HEK293 (cell line): ENCODE results near the gene DCAF7.

Source experiments
- CTCF ChIA-PET: fragments of 350-600 bp; formaldehyde crosslinking; extraction: SDS; loops from one replicate; lab custom pipeline; 2021; ENCODE audit warnings: antibody characterized with exemption; lab: Yijun Ruan, JAX
- POLR2A ChIA-PET: fragments of 300-600 bp; formaldehyde crosslinking; extraction: SDS; loops from one replicate; lab custom pipeline; 2020; ENCODE audit warnings: antibody characterized with exemption, inconsistent platforms; lab: Yijun Ruan, JAX
- H3K27ac ChIP-seq: fragments of 200-500 bp; sonication (Bioruptor generic); 2 replicates; pipeline ENCODE4 v1.5.1; 2014; ENCODE audit warnings: low read depth, low read length, control low read depth, inconsistent platforms; ENCODE audit errors: extremely low read depth
- H3K36me3 ChIP-seq, 2 experiments: fragments of 200-500 bp in 1 of 2; sonication (Bioruptor generic) in 1 of 2; 1 replicate in 1 of 2; 2 replicates in 1 of 2; pipeline ENCODE4 v1.5.1; 2014 to 2017; ENCODE audit warnings: inconsistent platforms in 2 of 2, low read length in 2 of 2; ENCODE audit not compliant: control insufficient read depth in 2 of 2, insufficient read depth in 1 of 2
- H3K4me1 ChIP-seq: fragments of 200-500 bp; sonication (Bioruptor generic); 2 replicates; pipeline ENCODE4 v1.5.1; 2014; ENCODE audit warnings: mild to moderate bottlenecking, low read length, inconsistent platforms; ENCODE audit not compliant: control insufficient read depth, insufficient read depth
- H3K4me3 ChIP-seq: 2 replicates; pipeline ENCODE4 v1.5.1; 2011; ENCODE audit warnings: low read depth, mild to moderate bottlenecking, control low read depth, low read length, moderate library complexity
- H3K9me3 ChIP-seq: fragments of 200-500 bp; sonication (Bioruptor generic); 2 replicates; pipeline ENCODE4 v1.5.1; 2014; ENCODE audit warnings: low read depth, low read length, inconsistent platforms; ENCODE audit not compliant: control insufficient read depth, insufficient read depth
- GLIS2 ChIP-seq: fragments of 450-650 bp; formaldehyde crosslinking; IDR thresholded peaks from 2 replicates; pipeline ENCODE4 v1.5.1; 2016; ENCODE audit warnings: missing biosample characterization, missing genetic modification characterization
- HOXD13 ChIP-seq: sonication (generic); formaldehyde crosslinking; IDR thresholded peaks from 2 replicates; pipeline ENCODE4 v1.8.0; 2022; ENCODE audit warnings: missing genetic modification reagents, borderline replicate concordance
- PRDM4 ChIP-seq: fragments of 450-650 bp; formaldehyde crosslinking; IDR thresholded peaks from 2 replicates; pipeline ENCODE4 v1.5.1; 2017; ENCODE audit warnings: missing biosample characterization, missing genetic modification characterization
- SETDB1 ChIP-seq: IDR thresholded peaks from one replicate; pipeline ENCODE4 v1.6.1; 2017; ENCODE audit warnings: mild to moderate bottlenecking, low read length, moderate library complexity, mixed read lengths; ENCODE audit not compliant: insufficient read length
- TRIM28 ChIP-seq: IDR thresholded peaks from 2 replicates; pipeline ENCODE4 v1.6.1; 2011; ENCODE audit warnings: low read length, control low read depth, borderline replicate concordance
- ZNF266 ChIP-seq: fragments of 450-650 bp; formaldehyde crosslinking; IDR thresholded peaks from 2 replicates; pipeline ENCODE4 v1.5.1; 2016; ENCODE audit warnings: missing biosample characterization, missing genetic modification characterization, low read depth
- ZNF280D ChIP-seq: fragments of 450-650 bp; formaldehyde crosslinking; IDR thresholded peaks from 2 replicates; pipeline ENCODE4 v1.5.1; 2016; ENCODE audit warnings: missing biosample characterization, missing genetic modification characterization
- ZNF423 ChIP-seq: fragments of 450-650 bp; formaldehyde crosslinking; IDR thresholded peaks from 2 replicates; pipeline ENCODE4 v1.5.1; 2016; ENCODE audit warnings: missing biosample characterization, missing genetic modification characterization
- ZNF501 ChIP-seq: fragments of 450-650 bp; formaldehyde crosslinking; IDR thresholded peaks from 2 replicates; pipeline ENCODE4 v1.5.1; 2016; ENCODE audit warnings: missing biosample characterization, missing genetic modification characterization
- ZNF514 ChIP-seq: fragments of 450-650 bp; formaldehyde crosslinking; IDR thresholded peaks from 2 replicates; pipeline ENCODE4 v1.5.1; 2016; ENCODE audit warnings: missing biosample characterization, missing genetic modification characterization
- ZNF571 ChIP-seq: fragments of 450-650 bp; formaldehyde crosslinking; IDR thresholded peaks from 2 replicates; pipeline ENCODE4 v1.5.0; 2017; ENCODE audit warnings: missing biosample characterization, missing genetic modification characterization
- ZNF585B ChIP-seq: fragments of 450-650 bp; formaldehyde crosslinking; IDR thresholded peaks from 2 replicates; pipeline ENCODE4 v1.5.1; 2016; ENCODE audit warnings: missing biosample characterization, missing genetic modification characterization
- ZNF624 ChIP-seq: fragments of 450-650 bp; formaldehyde crosslinking; IDR thresholded peaks from 2 replicates; pipeline ENCODE4 v1.5.1; 2017; ENCODE audit warnings: missing biosample characterization, missing genetic modification characterization
- ZNF626 ChIP-seq: fragments of 450-650 bp; sonication (Bioruptor Pico); formaldehyde crosslinking; IDR thresholded peaks from 2 replicates; pipeline ENCODE4 v1.5.1; 2018; ENCODE audit warnings: missing biosample characterization, missing genetic modification characterization, inconsistent platforms
- ZNF658 ChIP-seq: fragments of 450-650 bp; formaldehyde crosslinking; IDR thresholded peaks from 2 replicates; pipeline ENCODE4; 2016; ENCODE audit warnings: missing biosample characterization, missing genetic modification characterization
- ZNF76 ChIP-seq: fragments of 450-650 bp; formaldehyde crosslinking; IDR thresholded peaks from 2 replicates; pipeline ENCODE4; 2016; ENCODE audit warnings: low read depth, missing biosample characterization, missing genetic modification characterization, borderline replicate concordance
- ZNF791 ChIP-seq: fragments of 450-650 bp; formaldehyde crosslinking; IDR thresholded peaks from 2 replicates; pipeline ENCODE4 v1.5.1; 2016; ENCODE audit warnings: missing biosample characterization, missing genetic modification characterization
- ZNF830 ChIP-seq: fragments of 450-650 bp; IDR thresholded peaks from 2 replicates; pipeline ENCODE4 v1.5.0; 2018; ENCODE audit warnings: missing biosample characterization, missing genetic modification characterization, low read depth, mild to moderate bottlenecking, moderate library complexity
- TF ChIP-seq, protein P1 (sequence below): fragments of 450-650 bp; formaldehyde crosslinking; IDR thresholded peaks from 2 replicates; pipeline ENCODE4 v1.5.0; 2017; ENCODE audit warnings: missing biosample characterization, missing genetic modification characterization, borderline replicate concordance
- TF ChIP-seq, protein P2 (sequence below): fragments of 450-650 bp; formaldehyde crosslinking; IDR thresholded peaks from 2 replicates; pipeline ENCODE4 v1.5.1; 2016; ENCODE audit warnings: missing biosample characterization, missing genetic modification characterization, borderline replicate concordance

The DCAF7 gene

DNA sequence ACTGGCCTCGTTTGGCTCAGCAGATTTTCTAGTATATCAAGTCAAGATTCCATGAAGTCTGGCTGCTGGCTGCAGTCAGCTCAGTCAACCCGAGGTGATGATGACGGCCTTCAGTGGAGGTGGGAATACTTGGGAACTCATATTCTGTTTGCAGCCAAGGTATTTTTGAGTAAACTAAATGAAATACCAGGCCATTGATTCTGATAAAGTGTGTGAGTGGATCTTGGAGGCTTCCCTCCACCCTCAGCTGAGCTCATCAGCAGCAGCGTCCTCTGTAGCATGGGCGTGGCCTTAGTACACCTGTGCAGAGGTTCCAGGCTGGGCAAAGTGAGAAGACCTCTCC lies 28.5 kb downstream of the DCAF7 start:
- Histone ChIP-seq H3K27ac (no peak overlapping the region), H3K9me3 (no peaks in the 10 kb centered on the region), H3K36me3 (peaks cover 27 to 62% of the 10 kb centered on the region in 2 experiments), H3K4me3 (no peak overlapping the region), H3K4me1 (no peaks in the 10 kb centered on the region)
- POLR2A ChIA-PET: no interaction called here
- TF ChIP-seq GLIS2 (tag by site-specific recombination): no peak
- no peak for TF ChIP-seq ZNF585B
- TF ChIP-seq ZNF501 (tag by site-specific recombination): no peak
- TF ChIP-seq ZNF266 (tag by site-specific recombination): no peak
- TF ChIP-seq PRDM4: no peak
- no peak for TF ChIP-seq SETDB1
- no peak for TF ChIP-seq ZNF830
- TF ChIP-seq ZNF791 (tag by site-specific recombination): no peak
- no peak for TF ChIP-seq ZNF658 (tag by site-specific recombination)
- TF ChIP-seq, all 188 proteins: peak for 0
- CTCF ChIA-PET: interaction anchor here (1.0 to 1.5 kb wide), 2 partner anchors 27 to 134 kb away, joined by 3 to 4 read pairs; no protein-coding TSS in a partner anchor

- H3K27ac ChIP-seq: no peak overlapping the region
- peaks cover 27 to 71% of the 10 kb centered on the region in 2 experiments for H3K36me3 ChIP-seq
- H3K4me3 ChIP-seq: no peak overlapping the region
- TF ChIP-seq, protein P1, sequence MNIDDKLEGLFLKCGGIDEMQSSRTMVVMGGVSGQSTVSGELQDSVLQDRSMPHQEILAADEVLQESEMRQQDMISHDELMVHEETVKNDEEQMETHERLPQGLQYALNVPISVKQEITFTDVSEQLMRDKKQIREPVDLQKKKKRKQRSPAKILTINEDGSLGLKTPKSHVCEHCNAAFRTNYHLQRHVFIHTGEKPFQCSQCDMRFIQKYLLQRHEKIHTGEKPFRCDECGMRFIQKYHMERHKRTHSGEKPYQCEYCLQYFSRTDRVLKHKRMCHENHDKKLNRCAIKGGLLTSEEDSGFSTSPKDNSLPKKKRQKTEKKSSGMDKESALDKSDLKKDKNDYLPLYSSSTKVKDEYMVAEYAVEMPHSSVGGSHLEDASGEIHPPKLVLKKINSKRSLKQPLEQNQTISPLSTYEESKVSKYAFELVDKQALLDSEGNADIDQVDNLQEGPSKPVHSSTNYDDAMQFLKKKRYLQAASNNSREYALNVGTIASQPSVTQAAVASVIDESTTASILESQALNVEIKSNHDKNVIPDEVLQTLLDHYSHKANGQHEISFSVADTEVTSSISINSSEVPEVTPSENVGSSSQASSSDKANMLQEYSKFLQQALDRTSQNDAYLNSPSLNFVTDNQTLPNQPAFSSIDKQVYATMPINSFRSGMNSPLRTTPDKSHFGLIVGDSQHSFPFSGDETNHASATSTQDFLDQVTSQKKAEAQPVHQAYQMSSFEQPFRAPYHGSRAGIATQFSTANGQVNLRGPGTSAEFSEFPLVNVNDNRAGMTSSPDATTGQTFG (tag by site-specific recombination): no peak
- TF ChIP-seq TRIM28 (no peak), ZNF76 (tag by site-specific recombination) (no peak), ZNF514 (no peak), ZNF571 (no peak), ZNF423 (tag by site-specific recombination) (no peak), ZNF280D (tag by site-specific recombination) (no peak), HOXD13 (no peak), ZNF624 (tag by site-specific recombination) (no peak), ZNF626 (no peak)
- TF ChIP-seq, protein P2, sequence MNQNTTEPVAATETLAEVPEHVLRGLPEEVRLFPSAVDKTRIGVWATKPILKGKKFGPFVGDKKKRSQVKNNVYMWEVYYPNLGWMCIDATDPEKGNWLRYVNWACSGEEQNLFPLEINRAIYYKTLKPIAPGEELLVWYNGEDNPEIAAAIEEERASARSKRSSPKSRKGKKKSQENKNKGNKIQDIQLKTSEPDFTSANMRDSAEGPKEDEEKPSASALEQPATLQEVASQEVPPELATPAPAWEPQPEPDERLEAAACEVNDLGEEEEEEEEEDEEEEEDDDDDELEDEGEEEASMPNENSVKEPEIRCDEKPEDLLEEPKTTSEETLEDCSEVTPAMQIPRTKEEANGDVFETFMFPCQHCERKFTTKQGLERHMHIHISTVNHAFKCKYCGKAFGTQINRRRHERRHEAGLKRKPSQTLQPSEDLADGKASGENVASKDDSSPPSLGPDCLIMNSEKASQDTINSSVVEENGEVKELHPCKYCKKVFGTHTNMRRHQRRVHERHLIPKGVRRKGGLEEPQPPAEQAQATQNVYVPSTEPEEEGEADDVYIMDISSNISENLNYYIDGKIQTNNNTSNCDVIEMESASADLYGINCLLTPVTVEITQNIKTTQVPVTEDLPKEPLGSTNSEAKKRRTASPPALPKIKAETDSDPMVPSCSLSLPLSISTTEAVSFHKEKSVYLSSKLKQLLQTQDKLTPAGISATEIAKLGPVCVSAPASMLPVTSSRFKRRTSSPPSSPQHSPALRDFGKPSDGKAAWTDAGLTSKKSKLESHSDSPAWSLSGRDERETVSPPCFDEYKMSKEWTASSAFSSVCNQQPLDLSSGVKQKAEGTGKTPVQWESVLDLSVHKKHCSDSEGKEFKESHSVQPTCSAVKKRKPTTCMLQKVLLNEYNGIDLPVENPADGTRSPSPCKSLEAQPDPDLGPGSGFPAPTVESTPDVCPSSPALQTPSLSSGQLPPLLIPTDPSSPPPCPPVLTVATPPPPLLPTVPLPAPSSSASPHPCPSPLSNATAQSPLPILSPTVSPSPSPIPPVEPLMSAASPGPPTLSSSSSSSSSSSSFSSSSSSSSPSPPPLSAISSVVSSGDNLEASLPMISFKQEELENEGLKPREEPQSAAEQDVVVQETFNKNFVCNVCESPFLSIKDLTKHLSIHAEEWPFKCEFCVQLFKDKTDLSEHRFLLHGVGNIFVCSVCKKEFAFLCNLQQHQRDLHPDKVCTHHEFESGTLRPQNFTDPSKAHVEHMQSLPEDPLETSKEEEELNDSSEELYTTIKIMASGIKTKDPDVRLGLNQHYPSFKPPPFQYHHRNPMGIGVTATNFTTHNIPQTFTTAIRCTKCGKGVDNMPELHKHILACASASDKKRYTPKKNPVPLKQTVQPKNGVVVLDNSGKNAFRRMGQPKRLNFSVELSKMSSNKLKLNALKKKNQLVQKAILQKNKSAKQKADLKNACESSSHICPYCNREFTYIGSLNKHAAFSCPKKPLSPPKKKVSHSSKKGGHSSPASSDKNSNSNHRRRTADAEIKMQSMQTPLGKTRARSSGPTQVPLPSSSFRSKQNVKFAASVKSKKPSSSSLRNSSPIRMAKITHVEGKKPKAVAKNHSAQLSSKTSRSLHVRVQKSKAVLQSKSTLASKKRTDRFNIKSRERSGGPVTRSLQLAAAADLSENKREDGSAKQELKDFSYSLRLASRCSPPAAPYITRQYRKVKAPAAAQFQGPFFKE (tag by site-specific recombination): no peak
- TF ChIP-seq, all 188 proteins: peak for 0
- Histone ChIP-seq H3K4me1 (no peaks in the 10 kb centered on the region), H3K9me3 (no peaks in the 10 kb centered on the region)
- POLR2A ChIA-PET: no interaction called here
- CTCF ChIA-PET: interaction anchor here (0.9 to 1.5 kb wide), 3 partner anchors 33 to 135 kb away, joined by 3 to 4 read pairs (median 4); no protein-coding TSS in a partner anchor
Measured at GRCh38 chr17:63579633-63580032, 29.4 kb downstream of the DCAF7 start.
